ENCODE data around the gene ABCB7.

GRCh38 chrX:75096331-75096730, 59.8 kb downstream of the ABCB7 start:
- TF ChIP-seq POLR2A (IDR thresholded peaks at IDR 0.05; ENCODE audit: low read depth, low read length) (no peak), POLR2AphosphoS5 (IDR thresholded peaks at IDR 0.05; ENCODE audit: low read depth, low read length) (no peak), TAF1 (IDR thresholded peaks at IDR 0.05; ENCODE audit: borderline replicate concordance, low read depth, low read length) (no peak)
